VCaP (cell line): ENCODE measurements around the gene RALA.

Experiments
- H3K27ac ChIP-seq: fragments of 450-650 bp; 2 replicates; pipeline ENCODE4 v1.5.1; 2017
- TF ChIP-seq, protein P1 (sequence below): fragments of 450-650 bp; conservative IDR thresholded peaks from 2 replicates; pipeline ENCODE4 v1.5.1; 2017; ENCODE audit warnings: mild to moderate bottlenecking, moderate library complexity

RALA gene

DNA sequence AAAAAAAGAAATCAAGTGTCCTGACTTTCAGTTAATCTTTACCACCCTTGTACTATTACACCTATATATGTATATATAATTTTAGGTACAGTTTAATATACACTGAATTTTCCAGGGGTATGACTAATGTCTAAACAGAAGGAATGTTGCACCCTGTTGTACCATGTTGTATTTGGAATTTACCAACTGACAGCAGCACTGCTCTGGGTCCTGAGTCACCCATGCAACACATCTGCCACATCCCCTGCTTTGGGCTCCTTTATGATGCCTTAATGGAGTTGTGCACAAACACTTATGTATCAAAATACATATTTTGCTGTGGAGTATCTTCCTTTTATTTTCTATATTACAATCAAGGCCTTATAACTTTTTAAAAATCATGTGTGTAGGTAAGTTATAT lies 36.0 kb upstream of the RALA start:
- TF ChIP-seq, protein P1, sequence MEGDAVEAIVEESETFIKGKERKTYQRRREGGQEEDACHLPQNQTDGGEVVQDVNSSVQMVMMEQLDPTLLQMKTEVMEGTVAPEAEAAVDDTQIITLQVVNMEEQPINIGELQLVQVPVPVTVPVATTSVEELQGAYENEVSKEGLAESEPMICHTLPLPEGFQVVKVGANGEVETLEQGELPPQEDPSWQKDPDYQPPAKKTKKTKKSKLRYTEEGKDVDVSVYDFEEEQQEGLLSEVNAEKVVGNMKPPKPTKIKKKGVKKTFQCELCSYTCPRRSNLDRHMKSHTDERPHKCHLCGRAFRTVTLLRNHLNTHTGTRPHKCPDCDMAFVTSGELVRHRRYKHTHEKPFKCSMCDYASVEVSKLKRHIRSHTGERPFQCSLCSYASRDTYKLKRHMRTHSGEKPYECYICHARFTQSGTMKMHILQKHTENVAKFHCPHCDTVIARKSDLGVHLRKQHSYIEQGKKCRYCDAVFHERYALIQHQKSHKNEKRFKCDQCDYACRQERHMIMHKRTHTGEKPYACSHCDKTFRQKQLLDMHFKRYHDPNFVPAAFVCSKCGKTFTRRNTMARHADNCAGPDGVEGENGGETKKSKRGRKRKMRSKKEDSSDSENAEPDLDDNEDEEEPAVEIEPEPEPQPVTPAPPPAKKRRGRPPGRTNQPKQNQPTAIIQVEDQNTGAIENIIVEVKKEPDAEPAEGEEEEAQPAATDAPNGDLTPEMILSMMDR: no peak
- H3K27ac ChIP-seq: no peak overlapping the region

DNA sequence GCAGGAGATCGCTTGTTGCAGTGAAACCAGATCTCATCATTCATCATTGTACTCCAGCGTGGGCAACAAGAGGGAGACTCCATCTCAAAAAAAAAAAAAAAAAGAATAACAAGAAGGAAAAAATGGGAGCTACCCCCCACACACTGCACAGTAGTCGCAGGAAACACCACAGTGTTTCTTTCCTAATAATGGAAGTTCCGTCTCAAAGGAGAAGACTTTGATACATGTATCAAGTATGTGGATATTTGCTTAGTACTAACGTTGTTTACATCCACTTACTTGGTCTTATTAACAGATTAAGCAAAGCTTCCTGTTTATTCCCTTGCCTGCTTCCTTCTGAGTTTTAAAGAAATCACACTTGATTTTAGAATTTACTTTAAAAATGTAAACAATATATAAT lies 35.0 kb upstream of the RALA start:
- no peak overlapping the region for H3K27ac ChIP-seq
- TF ChIP-seq, protein P1: no peak

DNA sequence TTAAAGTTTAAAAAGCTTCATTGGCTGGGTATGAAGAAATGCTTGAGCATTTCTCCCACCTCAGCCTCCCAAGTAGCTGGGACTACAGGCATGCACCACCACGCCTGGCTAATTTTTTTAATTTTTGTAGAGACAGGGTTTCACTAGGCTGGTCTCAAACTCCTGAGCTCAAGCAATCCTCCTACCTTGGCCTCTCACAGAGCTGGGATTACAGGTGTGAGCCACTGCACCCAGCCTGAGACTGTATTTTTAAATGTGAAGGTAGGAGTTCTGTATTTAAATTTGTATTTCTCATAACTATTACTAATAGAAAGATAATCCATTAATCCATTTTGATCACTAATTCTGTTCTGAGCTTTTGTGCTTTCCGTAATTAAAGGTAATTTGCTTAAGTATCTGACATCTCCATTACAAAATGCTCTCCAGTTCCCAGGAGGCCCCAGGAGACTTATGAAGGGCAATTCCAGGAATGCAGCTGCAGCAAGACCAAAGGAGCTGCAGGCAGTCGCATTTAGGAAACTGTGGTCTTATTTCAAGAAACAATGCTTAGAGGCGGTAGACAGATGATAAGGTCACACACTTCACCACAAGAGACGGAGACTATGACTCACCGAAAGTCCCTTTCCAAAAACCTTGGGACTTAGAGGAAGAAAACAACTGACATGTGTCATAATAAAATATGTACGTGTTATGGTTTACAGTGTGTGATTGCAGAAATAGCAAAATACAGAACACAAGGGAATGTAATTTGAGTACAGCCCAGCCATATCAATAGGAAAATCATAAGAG lies 33.9 kb upstream of the RALA start:
- H3K27ac ChIP-seq: no peak overlapping the region
- TF ChIP-seq, protein P1: no peak

DNA sequence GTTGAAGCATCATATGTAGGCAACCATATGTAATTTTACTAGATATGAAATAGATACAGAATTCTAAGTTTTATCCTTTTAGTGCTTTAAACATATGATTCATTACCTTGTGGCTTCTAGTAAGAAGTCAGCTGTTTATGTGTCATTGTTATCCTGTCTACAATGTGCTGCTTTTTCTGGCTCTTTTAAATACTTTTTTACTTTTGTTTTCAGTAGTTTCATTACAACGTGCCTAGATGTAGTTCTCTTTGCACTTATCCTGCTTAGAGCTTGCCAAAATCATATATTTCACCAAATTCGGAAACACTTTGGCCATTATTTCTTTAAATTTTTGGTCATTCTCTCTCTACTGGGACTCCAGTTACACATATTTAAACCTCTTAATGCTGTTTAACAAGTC lies 30.8 kb upstream of the RALA start:
- H3K27ac ChIP-seq: no peak overlapping the region
- TF ChIP-seq, protein P1: no peak

DNA sequence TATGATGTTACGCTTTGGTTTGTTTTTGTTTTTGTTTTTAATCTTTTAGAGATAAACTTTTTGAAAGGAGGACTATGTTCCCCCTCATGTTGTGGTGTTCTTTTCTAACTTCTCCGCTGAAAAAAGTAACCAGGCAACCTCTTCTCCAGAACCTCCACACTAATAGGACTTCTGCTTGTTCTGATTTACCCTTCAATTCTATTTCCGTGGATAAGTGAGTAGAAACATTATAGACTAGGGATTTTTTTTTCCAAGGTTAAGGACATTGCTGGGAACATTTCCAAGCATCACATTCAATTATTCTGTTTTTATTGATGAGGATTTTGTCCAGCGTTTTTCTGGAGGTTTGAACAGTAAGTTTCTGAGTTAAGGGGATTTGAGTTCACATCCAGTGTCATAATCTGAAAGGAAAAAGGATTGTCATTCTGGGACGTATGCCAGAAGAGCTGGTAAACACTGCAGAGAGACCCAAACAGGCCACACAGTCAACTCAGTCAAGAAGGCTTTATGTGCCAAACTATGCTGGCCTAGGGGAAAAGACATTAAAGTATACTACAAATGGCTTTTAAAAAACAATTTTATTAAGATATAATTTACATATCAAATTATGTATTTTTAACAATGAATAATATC lies 28.3 kb upstream of the RALA start:
- TF ChIP-seq, protein P1: no peak
- no peak overlapping the region for H3K27ac ChIP-seq

DNA sequence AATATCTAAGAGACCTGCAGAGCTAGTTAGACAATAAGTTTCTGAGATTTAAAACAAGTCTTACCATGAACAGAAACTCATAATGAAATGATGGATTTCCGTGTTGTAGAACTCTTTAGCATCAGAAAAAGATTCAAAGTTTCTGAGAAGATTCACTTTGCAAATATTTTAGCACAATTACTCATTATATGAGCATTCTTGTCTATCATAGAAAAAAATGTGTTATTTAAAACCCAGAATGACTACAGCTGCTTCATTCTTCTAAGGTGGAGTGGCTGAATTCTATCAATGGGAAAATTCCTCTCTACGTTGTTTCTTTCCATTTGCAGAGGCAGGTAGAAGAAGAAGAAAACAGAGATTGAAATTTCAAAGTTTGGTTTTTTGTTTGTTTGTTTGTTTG lies 21.0 kb upstream of the RALA start:
- H3K27ac ChIP-seq: no peak overlapping the region
- TF ChIP-seq, protein P1: no peak

DNA sequence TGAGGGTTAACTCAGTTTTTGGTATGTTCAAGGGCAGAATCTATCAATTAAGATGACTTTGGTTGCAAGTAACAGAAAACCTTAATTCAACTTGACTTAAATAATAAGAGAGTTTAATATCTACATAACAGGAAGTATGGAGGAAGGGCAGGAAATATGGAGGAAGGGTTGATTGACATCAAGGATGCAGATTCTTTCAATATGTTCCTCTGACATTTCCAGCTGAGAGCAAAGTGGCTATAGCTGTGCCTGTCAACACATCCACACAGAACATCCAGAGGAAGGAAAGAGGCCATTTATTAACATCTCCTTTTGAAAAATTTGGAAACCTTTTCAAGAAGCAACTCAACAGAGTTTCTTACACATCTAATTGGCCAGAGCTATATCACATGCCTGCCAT lies 19.4 kb upstream of the RALA start:
- TF ChIP-seq, protein P1: no peak
- no peak overlapping the region for H3K27ac ChIP-seq
